T-helper 1 cell treated with Interleukin-12 subunit alpha and Interleukin-12 subunit beta and Interleukin-4 antibody, amounts not matched to agents 30 ng/mL and 1 ng/mL, for 36 hours (primary cell): ENCODE data around the gene LCK. TPM values are rescaled to one million over a fixed set of nuclear protein-coding genes. Genes with fewer than 3 reads are reported as not detected.
"Not testable (repeated sequence)": the region's sequence is repeated elsewhere in the genome, so short reads cannot be mapped to it uniquely, and the experiment has no call there.

Source experiments
- intact Hi-C: fragments of 100-400 bp; cut with micrococcal nuclease; formaldehyde crosslinking; loops from one replicate; pipeline ENCODE4 v1.15.1; 2024
- total RNA-seq: library from RNA; stranded (reverse); gene quantifications from 2 replicates; pipeline ENCODE4 v1.2.3, GENCODE V29; 2022

The LCK gene
- total RNA-seq, 1 donor from 2014 or later: 425 TPM

DNA sequence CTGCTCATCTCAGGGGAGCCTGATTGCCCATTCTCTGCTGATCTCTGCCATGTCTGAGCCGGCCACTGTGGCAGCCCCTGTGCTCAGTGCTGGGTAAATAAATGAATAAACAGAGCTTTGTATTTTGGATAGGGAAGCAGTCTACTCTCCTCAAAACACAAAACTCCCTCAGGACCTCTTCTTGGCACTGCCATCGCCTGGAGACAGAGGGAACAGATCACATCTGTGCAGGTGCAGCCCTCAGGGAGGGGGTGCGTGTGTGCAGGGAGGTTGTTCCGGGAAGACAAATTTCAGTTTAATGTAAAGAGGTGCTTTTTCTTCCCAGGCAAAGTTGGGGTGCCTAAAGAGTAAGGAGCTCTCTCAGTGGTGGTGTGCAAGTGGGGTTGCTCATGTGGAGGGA, 11.7 kb upstream of the LCK start:
- intact Hi-C loops: no loop called here

DNA sequence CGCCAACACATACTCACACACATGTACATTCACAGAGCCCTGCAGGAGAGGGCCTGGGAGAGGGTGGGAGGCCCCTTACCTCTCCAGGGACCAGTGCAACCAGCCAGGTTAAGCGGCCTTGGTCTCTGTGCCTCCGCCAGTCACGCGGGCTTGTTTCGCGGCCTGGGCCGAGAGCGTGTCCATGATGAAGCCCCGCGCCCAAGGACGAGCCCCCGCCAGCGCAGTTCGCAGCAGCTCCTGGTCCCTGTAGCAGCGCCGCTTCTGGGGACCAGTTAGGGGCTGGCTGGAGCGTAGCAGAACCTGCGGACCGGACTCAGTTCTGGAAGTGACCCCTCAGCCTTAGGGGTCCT, 11.3 kb upstream of the LCK start:
- intact Hi-C loops: loop anchor here (2.0 kb wide), 1 partner anchor 17 kb away; the partner anchor contains the start of genes EIF3I and TMEM234

- intact Hi-C loops: loop anchor here (2.0 kb wide), 1 partner anchor 18 kb away; the partner anchor contains the start of genes EIF3I and TMEM234
Observed at GRCh38 chr1:32240140-32240951, 10.7 kb upstream of the LCK start.

DNA sequence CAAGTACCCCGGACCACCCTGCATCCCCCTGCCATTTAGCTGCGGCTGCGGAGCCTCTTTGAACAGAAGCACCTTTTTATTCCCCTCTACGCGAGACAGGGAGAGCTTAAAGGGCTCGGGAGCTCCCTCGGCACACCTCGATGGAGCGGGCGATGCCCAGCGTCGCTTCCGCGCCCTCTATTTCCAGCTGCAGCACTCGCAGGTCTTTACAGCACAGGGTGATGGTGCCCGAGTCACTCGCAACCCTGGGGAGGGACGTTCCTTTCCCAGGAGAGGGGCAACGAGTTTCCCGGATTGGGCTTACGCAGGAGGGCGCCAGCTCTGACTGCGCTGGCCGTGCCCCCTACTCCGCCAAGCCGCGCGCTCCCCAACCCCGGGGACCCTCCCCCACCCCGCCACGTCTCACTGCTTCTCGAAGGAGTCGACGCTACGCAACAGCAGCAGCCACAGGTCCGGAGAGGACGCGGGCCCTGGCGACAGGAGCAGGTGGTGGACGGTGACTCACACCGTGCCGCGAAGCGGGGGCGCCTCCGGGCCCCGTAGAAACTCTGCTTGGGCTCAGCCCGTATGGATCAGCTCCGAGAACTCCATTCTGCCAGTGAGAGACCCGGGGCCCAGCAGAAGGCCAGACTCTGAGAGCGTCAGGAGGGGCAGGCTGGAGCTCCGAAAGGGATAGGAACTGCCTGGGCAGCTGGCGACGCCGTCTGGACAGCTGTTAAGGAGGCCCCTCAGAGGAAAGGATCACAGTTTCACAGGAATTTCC, 9.9 kb upstream of the LCK start:
- intact Hi-C loops: loop anchor here (1.0 to 2.0 kb wide), 2 partner anchors 9 to 18 kb away; partner anchors contain the start of genes EIF3I and TMEM234

DNA sequence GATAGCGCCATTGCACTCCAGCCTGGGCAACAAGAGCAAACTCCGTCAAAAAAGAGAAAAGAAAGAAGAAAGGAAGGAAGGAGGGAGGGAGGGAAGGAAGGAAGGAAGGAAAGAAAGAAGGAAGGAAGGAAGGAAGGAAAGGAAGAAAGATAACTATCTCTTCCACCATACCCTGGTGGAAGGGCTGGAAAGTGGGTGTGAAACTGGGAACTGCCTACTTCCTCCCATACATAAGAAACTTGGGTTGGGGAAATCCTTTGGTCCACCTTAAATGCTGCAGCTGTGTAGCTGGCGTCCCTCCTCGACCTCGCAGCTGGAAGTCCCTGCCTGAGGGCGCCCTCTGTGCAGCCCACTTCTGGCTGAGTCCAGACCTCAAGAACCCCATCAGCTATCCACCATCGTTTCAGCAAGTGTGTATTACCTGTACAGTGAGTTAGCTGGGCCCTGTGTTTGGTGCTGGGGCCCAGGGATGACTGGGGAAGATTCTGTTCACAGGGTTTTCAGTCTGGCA, 8.7 kb upstream of the LCK start:
- intact Hi-C loops: no loop called here

DNA sequence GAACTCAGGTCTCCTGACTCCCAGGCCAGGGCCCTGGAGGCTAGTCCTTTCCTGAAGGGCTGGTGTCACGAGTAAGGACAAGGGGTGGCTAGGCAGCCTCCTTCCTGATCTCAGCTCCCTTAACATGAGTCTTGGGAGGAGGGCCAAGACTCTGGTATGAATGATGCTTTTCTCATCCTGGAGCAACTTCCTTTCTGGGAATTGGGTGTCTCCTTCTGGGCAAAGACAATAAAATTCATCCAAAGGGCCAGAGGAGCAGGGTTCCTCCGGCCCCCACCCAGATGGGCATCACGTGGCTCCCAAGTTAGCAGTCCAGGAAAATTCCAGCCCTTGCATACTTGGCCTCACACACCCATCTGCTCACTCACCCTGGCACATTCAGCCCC, 4.2 kb upstream of the LCK start, which contains the start of gene FAM167B:
FAM167B (plus strand) TSS at position 335 of the 386 bp plus-strand sequence. CDS start 200 bp downstream, outside the sequence.
- intact Hi-C loops: no loop called here

DNA sequence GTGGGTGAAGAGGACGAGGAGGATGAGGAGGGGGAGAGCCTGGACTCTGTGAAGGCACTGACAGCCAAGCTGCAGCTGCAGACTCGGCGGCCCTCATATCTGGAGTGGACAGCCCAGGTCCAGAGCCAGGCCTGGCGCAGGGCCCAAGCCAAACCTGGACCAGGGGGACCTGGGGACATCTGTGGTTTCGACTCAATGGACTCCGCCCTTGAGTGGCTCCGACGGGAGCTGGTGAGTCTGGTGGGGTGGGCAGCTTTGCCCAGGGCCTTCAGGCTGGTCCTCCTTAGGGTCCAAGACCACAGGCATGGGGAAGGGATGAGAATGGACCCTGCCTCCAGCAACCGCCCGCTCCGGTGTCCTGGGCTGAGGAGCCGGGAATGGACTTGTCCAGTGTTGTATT, 3.6 kb upstream of the LCK start:
- intact Hi-C loops: no loop called here

DNA sequence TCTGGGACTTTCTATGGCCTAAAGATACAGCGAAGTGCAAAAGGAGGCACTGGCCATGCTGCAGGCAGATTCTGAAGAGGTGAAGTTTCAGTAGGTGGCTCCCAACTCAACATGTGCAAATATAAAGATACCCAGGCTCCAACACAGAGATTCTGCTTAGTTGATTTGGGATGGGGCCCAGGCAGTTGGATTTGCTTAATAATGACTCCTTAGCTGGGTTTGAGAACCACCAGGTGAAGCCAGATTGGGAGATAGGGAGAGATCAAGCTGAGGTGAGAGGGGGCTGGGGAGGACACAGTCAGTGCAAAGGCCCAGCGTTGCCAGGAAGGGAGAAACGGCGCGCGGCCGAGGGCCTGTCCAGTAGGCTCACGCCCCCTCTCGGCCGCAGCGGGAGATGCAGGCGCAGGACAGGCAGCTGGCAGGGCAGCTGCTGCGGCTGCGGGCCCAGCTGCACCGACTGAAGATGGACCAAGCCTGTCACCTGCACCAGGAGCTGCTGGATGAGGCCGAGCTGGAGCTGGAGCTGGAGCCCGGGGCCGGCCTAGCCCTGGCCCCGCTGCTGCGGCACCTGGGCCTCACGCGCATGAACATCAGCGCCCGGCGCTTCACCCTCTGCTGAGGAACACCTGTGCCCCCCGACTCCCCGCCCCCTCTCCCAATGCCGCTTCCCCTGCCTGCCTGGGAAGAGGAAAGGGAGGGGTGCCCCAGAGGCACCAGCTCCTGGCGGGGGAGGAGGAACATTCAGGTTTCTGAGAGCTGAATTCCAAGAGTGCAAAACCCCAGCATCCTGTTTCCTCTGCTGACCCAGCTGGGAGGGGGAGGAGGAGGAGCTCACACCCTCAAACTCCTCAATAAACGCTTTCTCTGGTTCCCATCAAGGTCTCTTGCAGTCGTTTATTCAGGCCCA, 2.8 kb upstream of the LCK start:
- intact Hi-C loops: no loop called here

DNA sequence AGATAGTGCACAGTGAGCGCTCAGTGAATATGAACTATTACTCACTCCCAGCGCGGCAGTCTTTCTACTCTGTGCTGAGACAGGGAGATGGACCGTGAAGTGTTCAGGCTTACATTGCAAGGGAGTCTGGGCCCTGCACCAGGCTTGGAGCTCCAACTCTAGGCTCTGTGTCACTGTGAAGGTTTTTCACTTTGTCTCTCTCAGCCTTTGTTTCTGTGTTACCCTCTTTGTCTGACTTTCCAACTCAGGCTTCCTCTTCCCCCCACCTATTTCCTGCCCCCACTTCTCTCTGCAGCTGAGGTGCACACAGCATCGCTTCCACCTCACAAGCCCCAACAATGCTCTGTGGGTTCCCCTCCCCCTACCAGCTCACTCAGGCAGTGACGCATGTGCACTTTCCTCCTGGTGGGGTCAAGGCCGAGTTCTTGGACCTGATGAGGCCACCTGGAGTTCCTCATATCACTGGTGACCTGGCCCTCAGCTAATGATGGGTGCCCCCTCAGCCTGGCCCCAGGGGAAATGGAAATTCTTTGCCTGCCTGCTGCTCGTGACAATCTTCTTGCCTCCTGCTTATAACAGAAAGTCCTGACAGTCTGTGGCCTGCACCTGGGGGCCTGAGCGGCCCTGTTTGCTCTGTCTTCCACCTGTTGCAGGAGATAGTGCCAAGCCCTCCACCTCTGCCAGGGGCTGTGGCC, 1.1 kb upstream of the LCK start:
- intact Hi-C loops: loop anchor here (1.0 to 10.0 kb wide), 8 partner anchors 9 to 308 kb away; partner anchors contain the start of genes CCDC28B, EIF3I, KHDRBS1 and TMEM234

GRCh38 chr1:32255072-32256071, 4.3 kb downstream of the LCK start:
- intact Hi-C loops: loop anchor here (1.0 to 10.0 kb wide), 7 partner anchors 9 to 241 kb away; partner anchors contain the start of genes HDAC1 and KHDRBS1

DNA sequence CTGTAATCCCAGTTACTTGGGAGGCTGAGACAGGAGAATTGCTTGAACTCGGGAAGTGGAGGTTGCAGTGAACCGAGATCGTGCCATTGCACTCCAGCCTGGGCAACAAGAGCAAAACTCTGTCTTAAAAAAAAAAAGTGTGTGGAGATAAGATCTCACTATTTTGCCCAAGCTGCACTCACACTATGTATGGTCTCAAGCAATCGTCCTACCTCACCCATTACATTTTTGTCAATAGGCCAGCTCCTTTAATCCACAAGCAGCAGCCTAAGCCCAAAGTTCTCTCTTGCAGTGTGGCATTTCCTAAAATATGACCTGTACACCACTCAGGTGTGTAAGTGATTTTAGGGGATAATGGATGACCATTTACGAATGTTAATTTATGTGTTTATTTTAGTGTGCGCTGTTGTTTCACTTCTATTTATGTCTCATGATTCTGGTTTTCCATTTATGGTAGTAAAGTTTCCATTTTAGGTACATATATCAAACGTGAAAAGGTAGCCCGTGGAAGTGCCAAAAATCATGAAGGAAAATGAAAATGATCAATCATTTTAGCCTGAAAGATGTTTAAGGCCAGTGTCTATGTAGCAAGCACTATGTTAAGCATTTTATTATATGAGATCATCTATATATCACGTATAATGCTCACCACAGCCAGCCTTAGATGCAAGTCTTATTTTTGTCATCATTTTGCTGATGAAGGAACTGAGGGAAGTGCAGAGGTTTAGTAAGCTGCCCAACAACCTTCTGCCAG, 5.6 kb downstream of the LCK start:
- intact Hi-C loops: loop anchor here (1.0 to 10.0 kb wide), 4 partner anchors 8 to 242 kb away; partner anchors contain the start of genes HDAC1 and KHDRBS1

GRCh38 chr1:32257227-32257508, 6.1 kb downstream of the LCK start:
- intact Hi-C loops: loop anchor here (5.0 to 10.0 kb wide), 2 partner anchors 65 to 242 kb away; partner anchors contain the start of gene KHDRBS1

DNA sequence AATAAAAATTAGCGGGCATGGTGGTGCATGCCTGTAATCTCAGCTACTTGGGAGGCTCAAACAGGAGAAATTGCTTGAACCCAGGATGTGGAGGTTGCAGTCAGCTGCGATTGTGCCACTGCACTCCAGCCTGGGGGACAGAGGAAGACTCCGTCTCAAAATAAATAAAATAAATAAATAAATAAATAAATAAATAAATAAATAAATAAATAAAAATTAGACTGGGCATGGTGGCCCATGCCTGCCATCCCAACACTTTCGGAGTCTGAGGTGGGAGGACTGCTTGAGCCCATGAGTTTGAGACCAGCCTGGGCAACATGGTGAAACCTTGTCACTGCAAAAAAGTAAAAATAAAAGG, 12.2 kb downstream of the LCK start:
- intact Hi-C loops: not testable (repeated sequence)

- intact Hi-C loops: loop anchor here (1.0 kb wide), 1 partner anchor 7 kb away; no protein-coding TSS in a partner anchor
Observed at GRCh38 chr1:32263744-32264143, 12.7 kb downstream of the LCK start.

GRCh38 chr1:32265846-32266245, 14.8 kb downstream of the LCK start:
- intact Hi-C loops: no loop called here

- intact Hi-C loops: loop anchor here (1.0 kb wide), 2 partner anchors 12 to 17 kb away; no protein-coding TSS in a partner anchor
Observed at GRCh38 chr1:32266921-32267591, 16.0 kb downstream of the LCK start.

GRCh38 chr1:32269744-32270143, 18.7 kb downstream of the LCK start:
- intact Hi-C loops: no loop called here
